ENCODE measurements around the gene TMC1.

The TMC1 gene

DNA sequence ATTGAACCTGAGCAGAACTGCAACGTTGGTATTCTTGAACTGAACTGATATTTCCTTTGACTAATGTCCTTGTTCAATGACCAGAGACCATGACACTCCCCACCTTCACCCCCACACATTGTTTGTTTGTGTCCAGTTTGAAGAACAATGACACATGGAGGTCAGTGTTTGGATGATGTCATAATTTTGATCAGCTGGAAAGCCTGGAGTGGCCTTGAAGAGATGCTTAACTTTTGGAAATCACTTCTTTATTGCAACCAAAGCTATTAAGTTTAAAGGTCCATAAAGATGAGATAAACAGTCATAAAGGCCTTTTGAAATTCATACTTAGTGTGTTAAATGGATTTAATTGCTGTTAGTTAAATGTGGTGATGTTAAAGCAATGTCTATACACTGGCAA lies 92.7 kb downstream of the TMC1 start:
- no peak for DNase-seq (ENCODE audit: low read depth)

DNA sequence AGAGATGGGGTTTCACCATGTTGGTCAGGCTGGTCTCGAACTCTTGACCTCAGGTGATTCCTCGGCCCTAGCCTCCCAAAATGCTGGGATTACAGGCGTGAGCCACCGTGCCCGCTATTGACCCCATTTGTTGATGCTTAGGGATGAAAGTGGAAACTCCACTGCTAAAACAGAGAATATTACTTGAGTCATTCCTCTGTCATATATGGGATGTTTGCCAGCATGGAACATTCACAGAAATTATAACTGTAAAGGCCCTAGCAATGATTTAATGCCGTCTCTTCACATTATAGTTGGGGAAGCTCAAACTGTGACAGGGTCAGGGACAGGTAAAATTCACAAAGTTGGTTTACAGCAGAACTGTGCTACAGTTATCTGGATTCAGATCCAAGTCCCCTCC lies 94.5 kb downstream of the TMC1 start:
- peak; percentile 31 for DNase-seq (ENCODE audit: low read depth)

- no peak for DNase-seq (ENCODE audit: low read depth)
Observed at GRCh38 chr9:72618811-72619210, 97.4 kb downstream of the TMC1 start.

- DNase-seq (ENCODE audit: low read depth), result no peak
Observed at GRCh38 chr9:72622186-72622585, 100.8 kb downstream of the TMC1 start.

GRCh38 chr9:72623156-72623555 lies 101.7 kb downstream of the TMC1 start:
- peak; percentile 11 for DNase-seq (ENCODE audit: low read depth)

GRCh38 chr9:72627147-72627546 lies 105.7 kb downstream of the TMC1 start:
- DNase-seq (ENCODE audit: low read depth), result no peak

DNA sequence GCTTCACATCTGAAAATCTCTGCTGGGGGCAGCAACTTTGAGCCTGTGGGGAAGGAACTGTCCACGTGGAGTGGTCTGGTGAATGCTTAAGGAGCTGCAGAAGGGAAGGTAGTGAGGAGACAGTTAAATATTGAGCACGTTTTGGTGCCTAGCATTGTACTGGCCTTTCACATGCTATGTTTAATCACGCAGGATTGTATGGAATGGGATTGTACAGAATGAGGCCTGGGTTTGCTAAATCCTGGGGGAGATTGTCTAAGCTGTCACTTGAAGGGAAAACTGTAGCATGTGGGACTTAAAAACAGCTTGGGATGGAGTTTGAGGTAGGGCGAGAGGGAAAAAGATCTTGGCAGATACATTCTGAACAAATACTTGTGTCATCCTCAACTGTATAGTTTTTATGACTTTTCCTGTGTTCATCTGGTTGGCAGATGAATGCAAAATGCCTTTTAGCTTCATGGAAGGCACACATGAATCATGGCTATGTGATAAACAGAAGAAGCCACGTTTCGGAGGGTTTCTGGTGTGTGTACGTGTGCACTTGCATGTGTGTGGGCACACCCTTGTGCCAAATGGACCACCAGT lies 106.6 kb downstream of the TMC1 start:
- DNase-seq (ENCODE audit: low read depth), result no peak

DNA sequence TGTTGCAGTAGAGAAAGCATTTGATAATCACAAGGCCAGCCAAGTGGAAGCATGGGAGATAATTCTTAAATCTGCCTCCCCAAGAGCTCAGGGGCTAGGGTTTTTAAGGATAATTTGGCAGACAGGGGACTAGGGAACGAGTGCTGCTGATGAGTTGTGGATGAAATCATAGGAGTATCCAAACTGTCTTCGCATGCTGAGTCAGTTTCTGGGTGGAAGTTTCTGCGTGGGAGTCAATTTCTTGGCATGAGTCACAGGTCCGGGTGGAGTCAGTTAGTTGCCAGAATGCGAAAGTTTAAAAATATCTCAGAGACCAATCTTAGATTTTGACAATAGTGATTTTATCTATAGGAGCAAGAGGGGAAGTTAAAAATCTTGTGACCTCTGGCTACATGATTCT lies 112.6 kb downstream of the TMC1 start:
- peak; percentile 69 for DNase-seq (ENCODE audit: low read depth)

DNA sequence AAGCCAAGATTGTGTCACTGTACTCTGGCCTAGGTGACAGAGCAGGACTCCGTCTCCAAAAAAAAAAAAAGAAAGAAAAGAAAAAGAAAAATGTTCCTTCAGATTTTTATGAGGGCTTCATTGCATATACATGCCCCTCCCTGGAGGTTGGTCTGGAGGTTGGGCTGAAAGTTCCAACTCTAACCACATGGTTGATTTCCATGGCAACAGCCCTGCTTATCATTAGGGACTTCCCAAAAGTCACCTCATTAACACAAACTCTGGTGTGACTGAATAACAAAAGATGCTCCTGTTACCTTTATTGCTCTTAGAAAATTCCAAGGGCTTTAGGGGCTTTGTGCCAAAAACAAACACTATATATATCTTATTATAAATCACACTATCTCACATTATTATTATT lies 113.8 kb downstream of the TMC1 start:
- DNase-seq (ENCODE audit: low read depth), result peak; percentile 1

- DNase-seq (ENCODE audit: low read depth), result no peak
Observed at GRCh38 chr9:72636621-72637020, 115.2 kb downstream of the TMC1 start.

GRCh38 chr9:72643651-72644050 lies 122.2 kb downstream of the TMC1 start:
- no peak for DNase-seq (ENCODE audit: low read depth)

DNA sequence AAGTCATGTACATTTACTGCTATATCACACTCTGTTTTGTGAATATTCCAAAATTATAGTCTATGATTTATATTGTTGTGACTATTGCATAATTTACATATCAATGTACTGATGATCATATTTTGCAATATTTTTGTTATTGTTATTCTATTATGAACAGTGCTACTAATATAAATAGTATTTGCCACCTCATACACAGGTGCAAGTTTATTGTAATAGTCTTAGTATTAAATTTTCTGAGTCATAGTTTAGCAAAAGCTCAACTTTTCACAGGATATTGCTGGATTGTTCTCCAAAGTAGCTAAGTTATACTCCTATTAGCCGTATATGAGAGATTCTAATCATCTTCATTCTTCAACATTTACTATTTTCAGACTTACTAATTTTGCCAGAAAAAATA lies 124.7 kb downstream of the TMC1 start:
- DNase-seq (ENCODE audit: low read depth), result no peak

- no peak for DNase-seq (ENCODE audit: low read depth)
Observed at GRCh38 chr9:72648324-72649126, 127.1 kb downstream of the TMC1 start.

GRCh38 chr9:72649127-72649442 lies 127.7 kb downstream of the TMC1 start:
- DNase-seq (ENCODE audit: low read depth), result no peak

- DNase-seq (ENCODE audit: low read depth), result no peak
Observed at GRCh38 chr9:72650206-72650605, 128.8 kb downstream of the TMC1 start.

- no peak for DNase-seq (ENCODE audit: low read depth)
Observed at GRCh38 chr9:72656021-72656420, 134.6 kb downstream of the TMC1 start.

GRCh38 chr9:72657023-72657422 lies 135.6 kb downstream of the TMC1 start:
- no peak for DNase-seq (ENCODE audit: low read depth)

DNA sequence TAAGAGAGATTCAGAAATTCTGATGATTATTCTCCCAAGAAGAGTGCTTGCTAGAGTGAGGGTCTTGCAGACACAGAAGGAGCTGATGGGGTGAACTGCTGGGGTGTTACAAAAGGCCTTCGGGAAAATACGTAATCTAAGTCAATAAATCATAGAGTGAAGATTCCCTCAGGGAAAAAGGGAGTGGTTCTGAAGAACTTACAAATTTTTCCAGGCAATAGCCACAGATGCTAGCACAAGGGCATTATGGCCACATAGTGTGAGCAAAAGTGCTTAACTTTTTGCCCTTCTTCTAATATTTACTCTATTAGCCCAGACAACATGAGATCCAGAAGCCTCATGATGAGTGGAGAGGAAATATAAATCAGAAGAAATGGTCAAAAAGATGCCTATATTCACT lies 137.3 kb downstream of the TMC1 start:
- no peak for DNase-seq (ENCODE audit: low read depth)

DNA sequence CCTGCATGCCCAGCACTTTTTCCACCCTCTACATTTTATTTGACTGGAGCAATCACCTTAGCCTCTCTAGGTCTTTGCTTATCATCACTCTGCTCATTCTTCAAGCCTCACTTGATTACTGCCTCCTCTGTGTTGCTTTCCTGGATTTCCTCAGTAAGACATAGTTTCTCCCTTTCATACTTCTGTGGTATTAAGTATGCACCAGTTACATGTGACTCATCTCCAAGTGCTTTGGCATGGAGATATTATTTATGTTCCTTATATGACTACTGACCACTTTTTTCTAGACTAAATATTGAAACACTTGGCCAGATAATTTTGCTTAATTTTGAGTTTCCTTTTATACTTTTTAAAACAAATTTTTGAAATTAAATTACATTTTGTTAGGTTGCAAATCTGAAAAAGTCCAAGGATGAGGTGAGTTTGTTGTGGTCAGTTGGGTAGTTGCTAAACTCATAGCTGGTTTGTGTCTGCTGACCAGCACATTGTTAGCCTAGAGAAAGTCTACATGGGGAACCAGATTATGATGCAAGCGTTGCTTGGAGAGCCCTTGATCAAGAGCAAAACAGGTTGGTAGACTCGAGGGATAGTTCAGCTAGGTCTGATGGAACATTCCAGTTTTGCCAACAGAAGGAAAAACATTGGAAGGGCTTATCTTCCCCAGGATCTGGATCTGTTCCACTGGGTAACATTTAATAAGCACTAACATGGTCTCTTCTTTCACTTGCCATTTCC lies 140.2 kb downstream of the TMC1 start:
- DNase-seq (ENCODE audit: low read depth), result peak; percentile 75

DNA sequence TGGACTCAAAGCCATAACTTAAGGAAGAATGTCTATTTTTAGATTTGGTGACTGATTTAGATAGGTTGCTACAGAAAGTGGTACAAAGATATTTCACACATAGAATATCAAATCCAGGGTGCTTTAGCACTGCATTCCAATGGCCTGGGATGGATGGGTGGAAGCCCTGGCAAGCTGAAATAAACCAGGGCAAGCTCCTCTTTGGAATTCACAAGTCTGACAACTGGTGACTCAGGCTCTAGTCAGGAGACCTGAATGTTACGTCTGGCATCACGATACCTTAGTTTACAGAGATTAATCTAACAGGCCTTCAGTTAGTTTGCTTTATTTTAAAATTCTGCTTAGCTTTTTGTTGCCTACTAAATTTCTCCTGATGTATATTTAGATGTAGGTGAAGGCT lies 144.0 kb downstream of the TMC1 start:
- peak; percentile 30 for DNase-seq (ENCODE audit: low read depth)

DNA sequence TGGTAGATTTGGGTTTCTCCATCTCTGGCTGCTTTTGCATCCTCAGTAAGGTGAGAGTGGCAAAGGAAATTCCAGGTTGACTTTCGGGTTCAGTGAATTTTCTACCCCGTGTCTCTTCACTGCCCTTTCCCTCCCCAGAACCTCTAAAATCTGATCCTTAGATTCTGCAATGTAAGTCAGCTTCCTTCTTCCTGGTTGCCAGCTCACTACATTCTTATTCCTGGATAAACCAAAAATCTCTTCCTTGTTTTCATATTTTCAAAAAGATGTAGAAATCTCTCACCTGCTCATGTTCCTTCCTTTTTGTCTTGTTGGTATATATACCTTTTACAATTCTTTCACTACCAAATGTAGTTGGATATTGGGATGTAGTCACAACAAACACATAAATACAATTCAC lies 145.8 kb downstream of the TMC1 start:
- no peak for DNase-seq (ENCODE audit: low read depth)

DNA sequence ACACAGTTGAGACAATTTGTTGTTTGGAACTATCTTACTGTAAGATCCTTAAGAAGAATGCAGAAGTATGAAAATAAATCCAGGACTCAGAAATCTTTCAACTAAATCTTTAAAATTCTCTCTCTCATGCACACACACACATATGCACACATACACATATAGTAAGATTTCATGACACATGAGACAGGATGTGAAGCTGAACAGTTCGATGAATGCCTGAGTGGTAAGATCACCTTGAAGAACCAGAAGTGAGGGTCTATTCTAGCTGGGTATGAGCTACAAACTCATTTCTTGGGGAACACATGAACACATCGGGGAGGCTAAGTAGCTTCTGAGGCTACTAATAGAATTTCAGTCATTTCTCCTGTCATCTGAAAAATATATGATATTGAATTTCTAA lies 153.6 kb downstream of the TMC1 start:
- DNase-seq (ENCODE audit: low read depth), result peak; percentile 7

DNA sequence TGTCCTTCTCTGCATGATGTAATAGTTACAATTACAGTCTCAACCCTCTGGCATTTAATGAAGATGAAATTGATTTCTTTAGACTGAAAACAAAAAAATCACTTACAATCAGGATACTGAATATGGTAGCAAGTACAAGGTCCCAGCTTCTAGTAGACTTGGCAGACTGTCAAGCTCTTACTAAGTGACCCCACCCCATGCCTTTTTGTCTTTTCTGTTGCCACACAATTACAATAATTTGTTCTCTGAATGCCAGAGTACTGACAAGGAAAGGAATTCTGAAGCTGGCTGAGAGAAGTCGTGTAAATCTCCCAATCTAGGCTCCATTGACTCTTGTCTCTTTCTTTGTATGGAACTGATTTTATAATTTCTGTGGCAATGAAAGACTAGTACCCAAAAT lies 154.2 kb downstream of the TMC1 start:
- peak; percentile 32 for DNase-seq (ENCODE audit: low read depth)
